HFFc6 (cell line): ENCODE measurements around the gene UBXN6. TPM values are rescaled to one million over a fixed set of nuclear protein-coding genes. Genes with fewer than 3 reads are reported as not detected.

Source experiments
- DNase-seq: peaks from one replicate; pipeline ENCODE4 v3.0.0-alpha.2; 2018
- H3K27ac Mint-ChIP-seq: 2 replicates; pipeline ENCODE4 v1.8.0; 2020; ENCODE audit warnings: mild to moderate bottlenecking, mixed read lengths
- H3K27me3 Mint-ChIP-seq: 2 replicates; pipeline ENCODE4 v1.8.0; 2021; ENCODE audit warnings: mild to moderate bottlenecking, moderate library complexity, mixed read lengths; ENCODE audit not compliant: insufficient read depth
- H3K36me3 Mint-ChIP-seq: 2 replicates; pipeline ENCODE4 v1.8.0; 2021; ENCODE audit warnings: low read depth, mixed read lengths
- H3K4me1 Mint-ChIP-seq: 2 replicates; pipeline ENCODE4 v1.8.0; 2020; ENCODE audit warnings: low read depth, mixed read lengths
- H3K4me3 Mint-ChIP-seq: 2 replicates; pipeline ENCODE4 v1.8.0; 2020; ENCODE audit warnings: mild to moderate bottlenecking, moderate library complexity, mixed read lengths
- H3K9me3 Mint-ChIP-seq: 2 replicates; pipeline ENCODE4 v1.8.0; 2020; ENCODE audit warnings: mild to moderate bottlenecking, mixed read lengths
- CTCF ChIP-seq: fragments of 200-600 bp; sonication (generic); IDR thresholded peaks from 2 replicates; pipeline ENCODE4 v1.5.0; 2021; ENCODE audit warnings: antibody characterized with exemption, mild to moderate bottlenecking
- long read RNA-seq: library from polyadenylated mRNA; unstranded; transcript quantifications from one replicate; pipeline ENCODE4 v2.0.0, GENCODE V29; 2019
- total RNA-seq, 6 experiments: library from RNA; stranded (reverse); fragmentation: NEBNext Ultra II Directional; extraction: Animal tissue kit (Norgen Biotek cat#: 25700); gene quantifications; 2 replicates in 1 of 6; 3 replicates in 5 of 6; pipeline ENCODE4 v1.2.3, GENCODE V29; 2021

Gene UBXN6
- 100 to 1,000 TPM; 124 to 142 (median 131) TPM for total RNA-seq
- long read RNA-seq, full-length matches to known transcripts = 17 of 46 reads
- long read RNA-seq, partial matches to known transcripts = 11 of 46 reads
- long read RNA-seq, other reads (novel, unspliced or antisense) = 18 of 46 reads

- Mint-ChIP-seq H3K4me3 (peak within 1 kb of the TSS; percentile 99), H3K9me3 (no peaks in the 10 kb centered on the region), H3K4me1 (peaks cover 24% of the 10 kb centered on the region), H3K27ac (peak within 1 kb of the TSS; percentile 99), H3K27me3 (peaks cover 6% of the 10 kb centered on the region), H3K36me3 (no peaks in the 10 kb centered on the region)
- no peak for TF ChIP-seq CTCF
- peak; percentile 100 for DNase-seq
These were observed at the start of gene UBXN6 for GRCh38 chr19:4457654-4458395. UBXN6 (minus strand) TSS chr19:4457794; CDS start chr19:4457697, 97 bp downstream.

- H3K27ac Mint-ChIP-seq = no peak overlapping the region
- H3K27me3 Mint-ChIP-seq = peaks cover 8% of the 10 kb centered on the region
- no peak for TF ChIP-seq CTCF
- DNase-seq = no peak
- H3K4me3 Mint-ChIP-seq = no peak overlapping the region
- H3K4me1 Mint-ChIP-seq = peaks cover 11% of the 10 kb centered on the region
- H3K9me3 Mint-ChIP-seq = no peaks in the 10 kb centered on the region
- H3K36me3 Mint-ChIP-seq = peaks cover 11% of the 10 kb centered on the region
These were observed 49.5 kb upstream of the UBXN6 start for GRCh38 chr19:4507150-4507452.

- TF ChIP-seq CTCF = peak; percentile 46
- H3K4me1 Mint-ChIP-seq = peaks cover 11% of the 10 kb centered on the region
- peak; percentile 44 for DNase-seq
- peaks cover 11% of the 10 kb centered on the region for H3K36me3 Mint-ChIP-seq
- H3K27ac Mint-ChIP-seq = peak overlapping the region; percentile 72
- peaks cover 8% of the 10 kb centered on the region for H3K27me3 Mint-ChIP-seq
- no peaks in the 10 kb centered on the region for H3K9me3 Mint-ChIP-seq
- no peak overlapping the region for H3K4me3 Mint-ChIP-seq
These were observed 49.0 kb upstream of the UBXN6 start for GRCh38 chr19:4506449-4507149.

- no peak for DNase-seq
- Mint-ChIP-seq H3K27me3 (peaks cover 8% of the 10 kb centered on the region), H3K27ac (peak overlapping the region; percentile 72), H3K4me3 (no peak overlapping the region), H3K36me3 (peaks cover 11% of the 10 kb centered on the region), H3K4me1 (peaks cover 11% of the 10 kb centered on the region), H3K9me3 (no peaks in the 10 kb centered on the region)
- TF ChIP-seq CTCF = no peak
These were observed 48.2 kb upstream of the UBXN6 start for GRCh38 chr19:4505570-4506448.

- Mint-ChIP-seq H3K4me1 (peaks cover 11% of the 10 kb centered on the region), H3K4me3 (no peak overlapping the region), H3K27me3 (peaks cover 8% of the 10 kb centered on the region), H3K27ac (no peak overlapping the region), H3K36me3 (peaks cover 11% of the 10 kb centered on the region), H3K9me3 (no peaks in the 10 kb centered on the region)
- TF ChIP-seq CTCF = no peak
- no peak for DNase-seq
These were observed 47.4 kb upstream of the UBXN6 start for GRCh38 chr19:4504891-4505569.
